Endothelial cell of umbilical vein (primary cell): Measurements from ENCODE around the gene RASA1.

Experiments
- EZH2 ChIP-seq: IDR thresholded peaks from 2 replicates; pipeline ENCODE4 v1.6.1; 2012; ENCODE audit warnings: borderline replicate concordance, low read depth, mild to moderate bottlenecking, moderate library complexity, low read length, inconsistent platforms; ENCODE audit not compliant: severe bottlenecking
- FOS ChIP-seq: IDR thresholded peaks from 2 replicates; pipeline ENCODE4 v1.6.1; 2011; ENCODE audit warnings: mild to moderate bottlenecking, low read length, moderate library complexity, borderline replicate concordance; ENCODE audit not compliant: insufficient read depth
- GATA2 ChIP-seq: IDR thresholded peaks from 2 replicates; pipeline ENCODE4 v1.7.0; 2011; ENCODE audit warnings: low read depth, mild to moderate bottlenecking, moderate library complexity, mixed read lengths, low read length; ENCODE audit not compliant: insufficient read length, insufficient read depth
- JUN ChIP-seq: IDR thresholded peaks from 2 replicates; pipeline ENCODE4 v1.6.1; 2011; ENCODE audit warnings: borderline replicate concordance, low read depth; ENCODE audit not compliant: insufficient read length, insufficient read depth
- MYC ChIP-seq: IDR thresholded peaks from one replicate; pipeline ENCODE4 v1.6.1; 2011; ENCODE audit warnings: mild to moderate bottlenecking, low read depth, low read length
- POLR2A ChIP-seq: IDR thresholded peaks from 2 replicates; pipeline ENCODE4 v1.6.1; 2012; ENCODE audit warnings: low read depth, mild to moderate bottlenecking, control low read depth, low read length
- POLR2AphosphoS5 ChIP-seq: IDR thresholded peaks from 2 replicates; pipeline ENCODE4 v1.6.1; 2012; ENCODE audit warnings: low read depth, mild to moderate bottlenecking, control low read depth, low read length, moderate library complexity; ENCODE audit not compliant: insufficient read depth
- TF ChIP-seq, protein P1 (sequence below), 2 donors: IDR thresholded peaks; 1 replicate in 1 of 2; 2 replicates in 1 of 2; pipeline ENCODE4 v1.5.1; 2011; ENCODE audit warnings: low read length in 2 of 2, mild to moderate bottlenecking in 2 of 2, moderate library complexity in 2 of 2, control low read depth in 1 of 2, inconsistent platforms in 1 of 2, low read depth in 1 of 2; ENCODE audit not compliant: insufficient read depth in 1 of 2; ENCODE audit errors: extremely low read depth in 1 of 2
- TF ChIP-seq, protein P2 (sequence below): IDR thresholded peaks from 2 replicates; pipeline ENCODE4 v1.6.1; 2011; ENCODE audit not compliant: insufficient read depth, insufficient read length

DNA sequence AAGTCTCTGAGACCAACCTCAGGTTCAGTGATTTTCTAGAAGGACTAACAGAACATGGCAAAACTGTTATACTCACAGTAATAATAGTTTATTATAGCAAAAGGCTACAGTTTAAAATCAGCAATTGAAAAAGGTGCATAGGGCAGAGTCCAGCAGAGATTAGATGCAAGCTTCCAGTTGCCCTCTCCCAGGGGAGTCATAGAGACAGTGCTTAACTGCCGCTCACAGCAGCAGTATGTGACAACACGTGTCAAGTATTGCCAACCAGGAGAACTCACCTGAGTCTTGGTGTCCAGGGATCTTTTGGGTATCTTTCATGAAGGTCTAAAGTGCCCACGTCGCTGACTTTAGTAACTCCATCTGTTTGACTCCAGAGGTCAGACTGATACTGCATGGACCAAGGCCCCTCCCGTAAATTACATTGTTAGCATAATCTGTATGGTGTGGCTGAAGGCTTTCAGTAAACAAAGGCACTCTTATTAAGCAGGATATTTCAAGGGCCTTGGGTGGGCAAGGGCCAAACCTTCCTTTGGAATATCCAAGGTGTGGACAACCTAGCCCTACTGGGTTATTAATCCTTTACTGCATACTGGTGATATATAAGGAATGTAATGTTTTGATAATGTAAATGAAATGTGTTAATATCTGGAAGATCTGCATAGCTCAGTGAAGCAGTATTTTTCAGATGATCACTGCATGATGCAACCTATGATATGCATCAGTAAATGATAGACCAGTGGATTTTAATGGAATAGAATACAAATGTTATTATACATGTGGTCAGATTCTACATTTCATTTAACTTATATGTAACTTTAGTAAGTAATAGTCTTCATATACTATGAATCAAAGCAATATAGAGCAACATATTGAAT, 44.0 kb downstream of the RASA1 start:
- TF ChIP-seq POLR2A (no peak), JUN (no peak), POLR2AphosphoS5 (no peak), GATA2 (no peak), FOS (no peak), EZH2 (no peak), MYC (no peak)
- TF ChIP-seq, protein P1, sequence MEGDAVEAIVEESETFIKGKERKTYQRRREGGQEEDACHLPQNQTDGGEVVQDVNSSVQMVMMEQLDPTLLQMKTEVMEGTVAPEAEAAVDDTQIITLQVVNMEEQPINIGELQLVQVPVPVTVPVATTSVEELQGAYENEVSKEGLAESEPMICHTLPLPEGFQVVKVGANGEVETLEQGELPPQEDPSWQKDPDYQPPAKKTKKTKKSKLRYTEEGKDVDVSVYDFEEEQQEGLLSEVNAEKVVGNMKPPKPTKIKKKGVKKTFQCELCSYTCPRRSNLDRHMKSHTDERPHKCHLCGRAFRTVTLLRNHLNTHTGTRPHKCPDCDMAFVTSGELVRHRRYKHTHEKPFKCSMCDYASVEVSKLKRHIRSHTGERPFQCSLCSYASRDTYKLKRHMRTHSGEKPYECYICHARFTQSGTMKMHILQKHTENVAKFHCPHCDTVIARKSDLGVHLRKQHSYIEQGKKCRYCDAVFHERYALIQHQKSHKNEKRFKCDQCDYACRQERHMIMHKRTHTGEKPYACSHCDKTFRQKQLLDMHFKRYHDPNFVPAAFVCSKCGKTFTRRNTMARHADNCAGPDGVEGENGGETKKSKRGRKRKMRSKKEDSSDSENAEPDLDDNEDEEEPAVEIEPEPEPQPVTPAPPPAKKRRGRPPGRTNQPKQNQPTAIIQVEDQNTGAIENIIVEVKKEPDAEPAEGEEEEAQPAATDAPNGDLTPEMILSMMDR (IDR thresholded peaks at IDR 0.05; ENCODE audit: extremely low read depth in 1 of 2, insufficient read depth in 1 of 2, low read depth in 1 of 2, low read length in 2 of 2), result no peak
- TF ChIP-seq, protein P2, sequence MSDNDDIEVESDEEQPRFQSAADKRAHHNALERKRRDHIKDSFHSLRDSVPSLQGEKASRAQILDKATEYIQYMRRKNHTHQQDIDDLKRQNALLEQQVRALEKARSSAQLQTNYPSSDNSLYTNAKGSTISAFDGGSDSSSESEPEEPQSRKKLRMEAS, result no peak
